BJ (cell line): ENCODE data around the gene TOR2A. TPM values are rescaled to one million over a fixed set of nuclear protein-coding genes. Genes with fewer than 3 reads are reported as not detected.

Experiments used
- CTCF ChIA-PET: fragments of 350-600 bp; formaldehyde crosslinking; extraction: SDS; loops from one replicate; lab custom pipeline; 2021; ENCODE audit warnings: antibody characterized with exemption, inconsistent platforms; lab: Yijun Ruan, JAX
- POLR2A ChIA-PET: fragments of 300-600 bp; sonication (Branson Sonifier 250); formaldehyde crosslinking; extraction: SDS; loops from one replicate; lab custom pipeline; 2021; ENCODE audit warnings: antibody characterized with exemption; lab: Charles Lee
- DNase-seq: peaks from one replicate; pipeline ENCODE4 v3.0.0-alpha.2; 2011; ENCODE audit warnings: low read depth
- H3K27me3 ChIP-seq: 2 replicates; pipeline ENCODE4 v1.6.0; 2011; ENCODE audit warnings: low read length; ENCODE audit not compliant: control insufficient read depth, insufficient read depth
- H3K36me3 ChIP-seq: 2 replicates; pipeline ENCODE4 v1.5.1; 2011; ENCODE audit warnings: low read length; ENCODE audit not compliant: control insufficient read depth, insufficient read depth
- H3K4me3 ChIP-seq: 2 replicates; pipeline ENCODE4 v1.5.1; 2011; ENCODE audit warnings: low read depth, mild to moderate bottlenecking, control low read depth, low read length
- CTCF ChIP-seq: IDR thresholded peaks from 2 replicates; pipeline ENCODE4 v1.5.1; 2011; ENCODE audit warnings: low read depth, mild to moderate bottlenecking, control low read depth, inconsistent platforms, low read length, moderate library complexity; ENCODE audit not compliant: insufficient read depth
- polyA plus RNA-seq: library from polyadenylated mRNA; depleted of rRNA; stranded (reverse); fragments of >200 nt; gene quantifications from 2 replicates; pipeline ENCODE4 v1.2.3, GENCODE V29; 2011

The TOR2A gene
- polyA plus RNA-seq, 1 experiment: 8.0 TPM

- Histone ChIP-seq H3K4me3 (no peak overlapping the region), H3K36me3 (no peaks in the 10 kb centered on the region), H3K27me3 (no peaks in the 10 kb centered on the region)
- TF ChIP-seq CTCF: no peak
- no peak for DNase-seq
- POLR2A ChIA-PET: no interaction called here
- CTCF ChIA-PET: no interaction called here
Observed at GRCh38 chr9:127707766-127708165, 27.3 kb downstream of the TOR2A start.

DNA sequence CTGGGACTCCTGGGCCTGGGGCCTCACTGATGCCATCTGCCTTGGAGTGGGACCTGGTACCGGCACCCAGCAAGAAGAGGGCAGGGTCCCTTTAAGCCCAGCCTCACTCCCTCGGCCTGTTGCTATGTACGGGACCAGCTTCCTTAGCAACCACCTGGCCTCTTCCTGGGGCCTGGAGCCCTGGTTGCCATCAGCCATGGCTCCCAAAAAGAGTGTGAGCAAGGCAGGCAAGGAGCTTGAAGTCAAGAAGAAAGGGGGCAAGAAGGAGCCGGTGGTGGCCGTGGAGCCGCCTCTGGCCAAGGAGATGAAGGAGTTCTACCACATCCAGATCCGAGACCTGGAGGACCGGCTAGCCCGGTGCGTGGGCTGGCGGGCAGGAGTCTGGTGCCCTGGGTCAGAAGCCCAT lies 28.3 kb downstream of the TOR2A start, which contains the start of gene CFAP157:
CFAP157 (plus strand) TSS at position 153 of the 406 bp plus-strand sequence; CDS start at position 197, 44 bp downstream.
- POLR2A ChIA-PET: no interaction called here
- no peak for TF ChIP-seq CTCF
- Histone ChIP-seq H3K36me3 (no peaks in the 10 kb centered on the region), H3K4me3 (no peak within 1 kb of the TSS), H3K27me3 (no peaks in the 10 kb centered on the region)
- DNase-seq: no peak
- CTCF ChIA-PET: no interaction called here

DNA sequence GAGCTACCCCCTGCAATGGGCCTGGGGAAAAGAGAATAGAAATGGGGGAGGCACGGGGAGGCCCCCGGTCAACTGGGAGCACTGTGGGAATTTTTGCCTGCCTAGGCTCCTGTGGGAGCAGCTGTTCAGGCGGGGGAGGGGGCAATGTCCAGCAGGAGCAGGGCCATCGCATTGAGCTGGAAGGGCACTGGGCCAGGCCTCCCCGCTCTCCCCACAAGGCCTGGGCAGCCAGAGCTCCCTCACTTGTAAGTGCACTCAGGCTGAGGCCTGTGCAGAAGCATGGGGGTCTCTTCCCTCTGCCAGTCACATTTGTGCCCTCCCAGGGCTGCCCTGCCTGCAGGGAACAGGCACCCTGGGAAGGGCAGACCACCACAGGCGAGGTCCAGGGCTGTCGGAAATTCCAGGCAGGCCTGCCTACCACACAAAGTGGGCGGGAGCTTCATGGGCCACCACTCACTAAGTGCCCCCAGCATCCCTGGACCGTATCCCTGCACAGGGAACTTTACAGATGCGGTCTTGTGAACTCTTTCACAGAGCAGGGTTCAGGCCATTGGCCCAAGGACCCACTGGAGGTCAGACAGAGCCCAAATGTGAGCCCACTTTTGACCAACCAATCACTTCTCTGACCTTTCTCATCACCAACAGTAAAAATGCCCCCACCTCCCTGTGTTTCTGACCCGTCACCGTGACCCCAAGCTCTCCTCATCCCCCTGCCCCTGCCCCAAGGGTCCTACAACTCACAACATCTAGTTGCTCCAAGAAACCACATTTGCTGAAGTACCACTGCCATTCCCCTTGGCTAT lies 29.3 kb downstream of the TOR2A start:
- no peak for TF ChIP-seq CTCF
- no peak for DNase-seq
- ChIA-PET POLR2A (no interaction called here), CTCF (interaction anchor here (1.2 to 1.8 kb wide), 3 partner anchors 10 to 116 kb away, joined by 4 to 10 read pairs (median 4); partner anchors contain the start of genes PTRH1, TOR2A and TTC16)
- no peaks in the 10 kb centered on the region for H3K27me3 ChIP-seq
- H3K4me3 ChIP-seq: no peak overlapping the region
- no peaks in the 10 kb centered on the region for H3K36me3 ChIP-seq

DNA sequence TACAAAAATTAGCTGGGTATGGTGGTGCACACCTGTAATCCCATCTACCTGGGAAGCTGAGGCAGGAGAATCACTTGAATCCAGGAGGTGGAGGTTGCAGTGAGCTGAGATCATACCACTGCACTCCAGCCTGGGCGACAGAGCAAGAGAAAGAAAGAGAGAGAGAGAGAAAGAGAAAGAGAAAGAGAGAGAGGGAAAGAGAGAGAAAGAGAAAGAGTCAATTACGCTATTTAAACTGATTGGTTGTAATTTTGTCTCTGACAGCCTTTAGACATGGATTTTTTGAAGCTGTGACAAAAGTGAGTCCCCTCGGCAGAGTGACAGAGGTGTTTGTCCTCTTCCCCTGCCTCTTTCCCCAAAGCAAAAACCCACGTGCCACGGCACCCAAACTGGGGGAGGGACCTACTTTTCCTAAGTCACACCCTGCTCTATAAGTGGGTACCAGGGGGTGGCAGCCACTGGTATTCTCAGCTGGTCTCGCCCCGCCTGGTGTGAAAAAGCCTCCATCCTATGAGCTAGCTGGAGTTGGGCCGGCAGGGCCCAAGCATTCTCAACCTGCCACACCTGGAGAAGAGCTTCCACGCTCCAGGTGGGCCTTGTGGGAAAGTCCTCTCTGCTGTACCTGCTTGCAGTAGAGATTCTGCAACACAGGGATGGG lies 31.7 kb downstream of the TOR2A start:
- no peak for DNase-seq
- no peaks in the 10 kb centered on the region for H3K36me3 ChIP-seq
- CTCF ChIA-PET: interaction anchor here (1.4 to 1.6 kb wide), 2 partner anchors 12 to 35 kb away, joined by 3 to 5 read pairs; no protein-coding TSS in a partner anchor
- no peak overlapping the region for H3K4me3 ChIP-seq
- no peak for TF ChIP-seq CTCF
- POLR2A ChIA-PET: no interaction called here
- H3K27me3 ChIP-seq: no peaks in the 10 kb centered on the region

- CTCF ChIA-PET: interaction anchor here (1.3 kb wide), 1 partner anchor 9 kb away, joined by 4 read pairs; no protein-coding TSS in a partner anchor
Observed at GRCh38 chr9:127700594-127701255, 34.4 kb downstream of the TOR2A start.

More at GRCh38 chr9:127700594-127701255, 34.4 kb downstream of the TOR2A start:
- no peak overlapping the region for H3K4me3 ChIP-seq
- no peaks in the 10 kb centered on the region for H3K36me3 ChIP-seq
- no peak for TF ChIP-seq CTCF
- H3K27me3 ChIP-seq: no peaks in the 10 kb centered on the region
- DNase-seq: no peak
- POLR2A ChIA-PET: no interaction called here
